ENCODE measurements around the gene RPS2.

Gene RPS2

DNA sequence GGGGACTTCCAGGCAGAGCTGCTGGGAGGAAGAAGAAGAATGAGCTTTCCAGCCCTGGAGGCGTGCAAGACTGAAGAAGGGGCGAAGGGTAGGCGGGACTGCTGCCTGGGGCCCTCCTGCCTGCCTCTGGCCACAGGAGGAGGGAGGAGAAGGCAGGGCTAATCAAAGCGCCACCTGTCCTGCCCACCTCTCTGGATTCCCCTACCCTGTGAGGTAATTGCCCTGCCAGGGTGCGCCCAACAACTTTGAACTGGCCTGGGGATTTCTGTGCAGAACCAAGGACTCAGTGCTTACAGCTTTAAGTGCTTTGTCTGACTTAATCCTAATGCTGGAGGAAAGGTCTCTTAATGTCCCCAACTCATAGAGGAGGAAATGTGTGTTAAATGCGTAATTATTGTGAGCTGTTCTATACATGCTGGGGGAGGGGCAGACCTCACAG lies 16.8 kb upstream of the RPS2 start, which contains the start of gene NOXO1:
Gene NOXO1, minus strand, starts transcription at position 72 of the 439 bp plus-strand sequence. CDS start 290 bp downstream, outside the sequence.
- no peak within 1 kb of the TSS for H3K4me3 ChIP-seq (ENCODE audit: low read depth, low read length)
- in situ Hi-C loops (cut with HindIII; ENCODE audit: low sequenced_read_pairs): no loop called here
- DNase-seq (ENCODE audit: low read depth, low spot score): no peak
- TF ChIP-seq, protein P1, sequence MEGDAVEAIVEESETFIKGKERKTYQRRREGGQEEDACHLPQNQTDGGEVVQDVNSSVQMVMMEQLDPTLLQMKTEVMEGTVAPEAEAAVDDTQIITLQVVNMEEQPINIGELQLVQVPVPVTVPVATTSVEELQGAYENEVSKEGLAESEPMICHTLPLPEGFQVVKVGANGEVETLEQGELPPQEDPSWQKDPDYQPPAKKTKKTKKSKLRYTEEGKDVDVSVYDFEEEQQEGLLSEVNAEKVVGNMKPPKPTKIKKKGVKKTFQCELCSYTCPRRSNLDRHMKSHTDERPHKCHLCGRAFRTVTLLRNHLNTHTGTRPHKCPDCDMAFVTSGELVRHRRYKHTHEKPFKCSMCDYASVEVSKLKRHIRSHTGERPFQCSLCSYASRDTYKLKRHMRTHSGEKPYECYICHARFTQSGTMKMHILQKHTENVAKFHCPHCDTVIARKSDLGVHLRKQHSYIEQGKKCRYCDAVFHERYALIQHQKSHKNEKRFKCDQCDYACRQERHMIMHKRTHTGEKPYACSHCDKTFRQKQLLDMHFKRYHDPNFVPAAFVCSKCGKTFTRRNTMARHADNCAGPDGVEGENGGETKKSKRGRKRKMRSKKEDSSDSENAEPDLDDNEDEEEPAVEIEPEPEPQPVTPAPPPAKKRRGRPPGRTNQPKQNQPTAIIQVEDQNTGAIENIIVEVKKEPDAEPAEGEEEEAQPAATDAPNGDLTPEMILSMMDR (IDR thresholded peaks at IDR 0.05; ENCODE audit: low read depth, low read length): no peak

DNA sequence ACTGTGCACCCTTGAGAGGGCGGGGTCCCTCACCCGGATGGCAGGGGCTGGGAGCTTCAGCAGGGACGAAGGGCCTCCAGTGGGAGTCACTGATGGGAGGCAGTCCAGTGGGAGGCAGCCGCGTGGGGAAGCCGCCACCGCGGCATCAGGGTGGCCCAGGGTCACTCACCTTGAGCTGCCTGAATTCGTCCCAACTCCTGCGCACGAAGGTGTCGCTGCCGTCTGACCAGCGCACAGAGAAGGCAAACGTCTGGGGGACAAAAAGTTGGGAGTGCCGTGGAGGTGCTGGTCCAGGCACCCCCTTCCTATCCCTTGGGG lies 16.1 kb upstream of the RPS2 start:
- TF ChIP-seq, protein P1 (IDR thresholded peaks at IDR 0.05; ENCODE audit: low read depth, low read length): no peak
- in situ Hi-C loops (cut with HindIII; ENCODE audit: low sequenced_read_pairs): no loop called here
- no peak for DNase-seq (ENCODE audit: low read depth, low spot score)
- H3K4me3 ChIP-seq (ENCODE audit: low read depth, low read length): no peak overlapping the region

DNA sequence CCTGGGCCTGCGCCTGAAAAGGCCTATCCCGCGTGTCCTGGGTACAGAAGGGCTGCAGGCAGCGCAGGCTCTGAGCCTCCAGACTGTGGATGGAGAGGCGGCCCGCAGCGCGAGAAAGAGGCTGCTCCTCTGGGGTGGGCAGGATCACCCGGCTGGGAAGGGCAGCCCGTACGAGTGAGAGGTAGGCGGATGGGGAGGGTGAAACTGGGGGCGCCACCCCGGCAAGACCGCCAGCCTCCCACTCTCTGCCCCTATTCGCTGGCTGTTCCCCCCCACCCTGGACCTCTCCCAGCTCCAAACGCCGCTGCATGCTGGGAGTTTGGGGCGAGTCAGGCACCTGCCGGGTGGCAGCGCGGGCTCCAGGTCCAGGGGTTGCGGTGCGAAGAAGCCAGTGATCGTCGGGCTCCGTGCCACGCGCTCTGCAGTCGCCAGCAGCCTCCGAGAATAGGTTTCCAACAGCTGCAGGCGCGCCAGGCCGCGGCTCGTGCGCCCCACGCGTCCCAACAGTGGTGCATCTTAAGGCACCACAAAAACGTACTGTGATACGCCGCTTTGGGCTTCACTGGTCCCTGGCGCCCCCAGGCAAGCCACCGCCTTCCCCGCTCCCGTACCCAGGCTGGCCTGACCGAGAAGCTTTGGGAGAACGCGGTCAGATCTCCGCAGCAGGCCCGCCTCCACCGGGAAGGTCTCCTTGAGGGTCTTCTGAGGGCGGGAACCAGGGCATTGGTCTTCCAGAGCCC lies 15.6 kb upstream of the RPS2 start:
- TF ChIP-seq, protein P1 (IDR thresholded peaks at IDR 0.05; ENCODE audit: low read depth, low read length): no peak
- no peak for DNase-seq (ENCODE audit: low read depth, low spot score)
- in situ Hi-C loops (cut with HindIII; ENCODE audit: low sequenced_read_pairs): no loop called here
- no peak overlapping the region for H3K4me3 ChIP-seq (ENCODE audit: low read depth, low read length)

- TF ChIP-seq, protein P1 (IDR thresholded peaks at IDR 0.05; ENCODE audit: low read depth, low read length): no peak
- H3K4me3 ChIP-seq (ENCODE audit: low read depth, low read length): no peak overlapping the region
- in situ Hi-C loops (cut with HindIII; ENCODE audit: low sequenced_read_pairs): no loop called here
- no peak for DNase-seq (ENCODE audit: low read depth, low spot score)
Observed at GRCh38 chr16:1979271-1980029, 14.8 kb upstream of the RPS2 start.

- TF ChIP-seq, protein P1 (IDR thresholded peaks at IDR 0.05; ENCODE audit: low read depth, low read length): no peak
- in situ Hi-C loops (cut with HindIII; ENCODE audit: low sequenced_read_pairs): no loop called here
- H3K4me3 ChIP-seq (ENCODE audit: low read depth, low read length): no peak overlapping the region
- DNase-seq (ENCODE audit: low read depth, low spot score): no peak
Observed at GRCh38 chr16:1978476-1979120, 14.0 kb upstream of the RPS2 start.

- in situ Hi-C loops (cut with HindIII; ENCODE audit: low sequenced_read_pairs): no loop called here
- DNase-seq (ENCODE audit: low read depth, low spot score): no peak
- TF ChIP-seq, protein P1 (IDR thresholded peaks at IDR 0.05; ENCODE audit: low read depth, low read length): no peak
- H3K4me3 ChIP-seq (ENCODE audit: low read depth, low read length): no peak overlapping the region
Observed at GRCh38 chr16:1977875-1978268, 13.2 kb upstream of the RPS2 start.

Measured in astrocyte of the spinal cord (primary cell).